Lower leg skin (tissue), 4 donors: ENCODE data around the gene FARP1. TPM values are rescaled to one million over a fixed set of nuclear protein-coding genes. Genes with fewer than 3 reads are reported as not detected.

ENCODE experiments used
- DNase-seq, 2 donors: peaks; one replicate each; pipeline ENCODE4 v3.0.0-alpha.2; 2019; ENCODE audit warnings: low spot score in 2 of 2
- H3K4me3 ChIP-seq: fragments of 200-600 bp; sonication (generic); 2 replicates; pipeline ENCODE4 v1.5.1; 2017; ENCODE audit warnings: mild to moderate bottlenecking, low read depth; ENCODE audit not compliant: poor library complexity, severe bottlenecking
- CTCF ChIP-seq, 3 donors: fragments of 450-650 bp; IDR thresholded peaks; one replicate each; pipeline ENCODE4 v1.5.1; 2016; ENCODE audit warnings: antibody characterized with exemption in 3 of 3, mild to moderate bottlenecking in 3 of 3, moderate library complexity in 2 of 3
- POLR2A ChIP-seq, 2 donors: fragments of 450-650 bp; IDR thresholded peaks; one replicate each; pipeline ENCODE4 v1.6.1; 2016 to 2017; ENCODE audit warnings: antibody characterized with exemption in 2 of 2, mild to moderate bottlenecking in 1 of 2, moderate library complexity in 1 of 2
- WGBS, 2 donors: methylation state at CpG; one replicate each; pipeline ENCODE4 v1.1.5; 2018; 5-methylcytosine and 5-hydroxymethylcytosine counted together
- intact Hi-C: fragments of 100-400 bp; cut with DNase I; formaldehyde crosslinking; loops from one replicate; pipeline ENCODE4 v1.15.0; 2023; ENCODE audit warnings: low total_unique reads
- total RNA-seq, 4 donors: library from RNA; depleted of rRNA; stranded (reverse); fragments of >200 nt; gene quantifications; one replicate each; pipeline ENCODE4 v1.1.0, GENCODE V29; 2016

The FARP1 gene
- total RNA-seq, 4 donors from 2014 or later, result 4.9 to 26.2 (median 13.3) TPM

- no peak overlapping the region for H3K4me3 ChIP-seq
Measured at GRCh38 chr13:98452851-98453843, 310.3 kb downstream of the FARP1 start.

GRCh38 chr13:98454389-98454881, 311.5 kb downstream of the FARP1 start:
- 7 to 11% methylated on average over 7 of the region's 7 CpGs for WGBS, 2 donors
- intact Hi-C loops, result no loop called here
- DNase-seq, result no peak

More at GRCh38 chr13:98452851-98453843, 310.3 kb downstream of the FARP1 start:
- DNase-seq, result no peak
- TF ChIP-seq CTCF (IDR thresholded peaks at IDR 0.05) (no peak), POLR2A (IDR thresholded peaks at IDR 0.05) (no peak)
- intact Hi-C loops, result no loop called here
- 51 to 55% methylated on average over 15 of the region's 15 CpGs for WGBS, 2 donors

GRCh38 chr13:98456413-98456845, 313.5 kb downstream of the FARP1 start:
- 92 to 93% methylated on average over 6 of the region's 6 CpGs for WGBS, 2 donors
- TF ChIP-seq CTCF (IDR thresholded peaks at IDR 0.05), result no peak
- no peak for TF ChIP-seq POLR2A (IDR thresholded peaks at IDR 0.05)
- no peak for DNase-seq
- intact Hi-C loops, result no loop called here
- no peak overlapping the region for H3K4me3 ChIP-seq

More at GRCh38 chr13:98454389-98454881, 311.5 kb downstream of the FARP1 start:
- TF ChIP-seq CTCF (IDR thresholded peaks at IDR 0.05), result no peak
- no peak overlapping the region for H3K4me3 ChIP-seq

GRCh38 chr13:98457053-98457452, 314.2 kb downstream of the FARP1 start:
- WGBS, 2 donors, result 94 to 95% methylated on average over 13 of the region's 13 CpGs
- no peak for TF ChIP-seq CTCF (IDR thresholded peaks at IDR 0.05)
- TF ChIP-seq POLR2A (IDR thresholded peaks at IDR 0.05), result no peak
- DNase-seq, result no peak
- H3K4me3 ChIP-seq, result no peak overlapping the region
- intact Hi-C loops, result no loop called here

- no peak for TF ChIP-seq POLR2A (IDR thresholded peaks at IDR 0.05)
- TF ChIP-seq CTCF (IDR thresholded peaks at IDR 0.05), result no peak
- intact Hi-C loops, result no loop called here
- 77 to 82% methylated on average over 16 of the region's 16 CpGs for WGBS, 2 donors
- H3K4me3 ChIP-seq, result no peak overlapping the region
- DNase-seq, result no peak
Measured at GRCh38 chr13:98458431-98458830, 315.5 kb downstream of the FARP1 start.
